B cell (primary cell): ENCODE results near the gene TNFRSF1B. TPM values are rescaled to one million over a fixed set of nuclear protein-coding genes. Genes with fewer than 3 reads are reported as not detected.

Experiments
- ATAC-seq: fragments of 200-7000 bp; cut with Tn5 transposase; one replicate; pipeline ENCODE4 v1.10.0; 2021; ENCODE audit warnings: low read depth, mild to moderate bottlenecking, moderate number of reproducible peaks, moderate library complexity
- CTCF ChIA-PET: fragments of 350-600 bp; sonication (Branson Sonifier 250); formaldehyde crosslinking; loops from one replicate; lab custom pipeline; 2021; ENCODE audit warnings: antibody characterized with exemption, inconsistent platforms; lab: Charles Lee
- POLR2A ChIA-PET: fragments of 350-600 bp; sonication (Branson Sonifier 250); formaldehyde crosslinking; loops from one replicate; lab custom pipeline; 2021; ENCODE audit warnings: antibody characterized with exemption; lab: Charles Lee
- DNase-seq: peaks from one replicate; pipeline ENCODE4 v3.0.0; 2013
- H2AFZ ChIP-seq: 2 replicates; pipeline ENCODE4 v1.6.1; 2012; ENCODE audit warnings: mild to moderate bottlenecking, low read depth, low read length; ENCODE audit not compliant: insufficient read depth, poor library complexity, severe bottlenecking
- H3K27ac ChIP-seq, 2 donors: 1 replicate in 1 of 2; 2 replicates in 1 of 2; pipeline ENCODE4 v1.5.1; 2012 to 2013; ENCODE audit warnings: low read length in 2 of 2, mild to moderate bottlenecking in 2 of 2, moderate library complexity in 1 of 2
- H3K27me3 ChIP-seq, 4 experiments: fragments of 200-600 bp in 1 of 4; sonication (generic) in 1 of 4; replicated peaks in 1 of 4; 1 replicate in 2 of 4; 2 replicates in 2 of 4; pipeline versions ENCODE4 v1.6.1 to v1.7.0; 2013 to 2016; ENCODE audit warnings: low read length in 3 of 4, mild to moderate bottlenecking in 2 of 4, mixed read lengths in 1 of 4, moderate library complexity in 1 of 4; ENCODE audit not compliant: insufficient read depth in 4 of 4, control insufficient read depth in 3 of 4; ENCODE audit errors: control extremely low read depth in 1 of 4
- H3K36me3 ChIP-seq, 2 experiments: replicated peaks in 1 of 2; 1 replicate in 1 of 2; 2 replicates in 1 of 2; pipeline versions ENCODE4 v1.6.1 to v1.7.1; 2013; ENCODE audit warnings: low read length in 1 of 2; ENCODE audit not compliant: insufficient read depth in 2 of 2, control insufficient read depth in 1 of 2; ENCODE audit errors: control extremely low read depth in 1 of 2, extremely low read depth in 1 of 2
- H3K4me1 ChIP-seq, 2 donors: fragments of 200-600 bp in 1 of 2; sonication (generic) in 1 of 2; 1 replicate in 1 of 2; 2 replicates in 1 of 2; pipeline versions ENCODE4 v1.5.1 to v1.6.1; 2013 to 2017; ENCODE audit warnings: low read length in 2 of 2; ENCODE audit not compliant: control insufficient read depth in 2 of 2, insufficient read depth in 2 of 2
- H3K4me2 ChIP-seq: replicated peaks from 2 replicates; pipeline ENCODE3; 2012; ENCODE audit warnings: mild to moderate bottlenecking, low read depth, low read length; ENCODE audit not compliant: poor library complexity, severe bottlenecking
- H3K4me3 ChIP-seq, 5 experiments: fragments of 200-600 bp in 1 of 5; sonication (generic) in 1 of 5; 1 replicate in 3 of 5; 2 replicates in 2 of 5; pipeline versions ENCODE4 v1.5.1 to v1.7.0; 2011 to 2016; ENCODE audit warnings: low read length in 4 of 5, mild to moderate bottlenecking in 4 of 5, low read depth in 2 of 5, control low read depth in 1 of 5, moderate library complexity in 1 of 5; ENCODE audit not compliant: insufficient read depth in 1 of 5; ENCODE audit errors: control extremely low read depth in 1 of 5, extremely low read depth in 1 of 5
- H3K79me2 ChIP-seq: fragments of 200-600 bp; sonication (generic); one replicate; pipeline ENCODE4 v1.6.0; 2016; ENCODE audit warnings: low read length; ENCODE audit not compliant: control insufficient read depth, insufficient read depth
- H3K9ac ChIP-seq: fragments of 200-600 bp; sonication (generic); 2 replicates; pipeline ENCODE4 v1.6.1; 2017; ENCODE audit warnings: mild to moderate bottlenecking, low read length, moderate library complexity
- H3K9me3 ChIP-seq, 3 donors: one replicate each; pipeline versions ENCODE4 v1.6.1 to v1.7.1; 2013; ENCODE audit warnings: low read length in 2 of 3; ENCODE audit not compliant: control insufficient read depth in 2 of 3, insufficient read depth in 1 of 3; ENCODE audit errors: control extremely low read depth in 1 of 3
- H4K20me1 ChIP-seq: 2 replicates; pipeline ENCODE4 v1.6.0; 2012; ENCODE audit warnings: mild to moderate bottlenecking, low read length; ENCODE audit not compliant: insufficient read depth, control insufficient read depth, poor library complexity, severe bottlenecking
- H3K27ac Mint-ChIP-seq: one replicate; pipeline ENCODE4 v1.8.0; 2021; ENCODE audit warnings: mixed read lengths
- H3K27me3 Mint-ChIP-seq: one replicate; pipeline ENCODE4 v1.8.0; 2021; ENCODE audit warnings: mixed read lengths
- H3K4me1 Mint-ChIP-seq: one replicate; pipeline ENCODE4 v1.8.0; 2021; ENCODE audit warnings: mixed read lengths
- H3K4me3 Mint-ChIP-seq: one replicate; pipeline ENCODE4 v1.8.0; 2021; ENCODE audit warnings: mixed read lengths
- H3K9me3 Mint-ChIP-seq: one replicate; pipeline ENCODE4 v1.8.0; 2022; ENCODE audit warnings: mixed read lengths; ENCODE audit not compliant: insufficient read depth
- CTCF ChIP-seq: fragments of 200-600 bp; IDR thresholded peaks from one replicate; pipeline ENCODE4 v1.8.0; 2022; ENCODE audit warnings: antibody characterized with exemption, mild to moderate bottlenecking
- EZH2 ChIP-seq: IDR thresholded peaks from 2 replicates; pipeline ENCODE4 v1.6.1; 2012; ENCODE audit warnings: borderline replicate concordance, low read depth, mild to moderate bottlenecking, moderate library complexity, low read length; ENCODE audit not compliant: insufficient read depth, poor library complexity, severe bottlenecking
- WGBS: methylation state at CpG from one replicate; pipeline ENCODE4 v1.1.5; 2013; ENCODE audit warnings: missing lambda C conversion rate; ENCODE audit not compliant: insufficient coverage; 5-methylcytosine and 5-hydroxymethylcytosine counted together
- intact Hi-C: fragments of 100-400 bp; cut with micrococcal nuclease; formaldehyde crosslinking; loops from one replicate; pipeline ENCODE4 v1.10.0; 2022
- polyA plus RNA-seq: library from polyadenylated mRNA; depleted of rRNA; stranded (reverse); fragments of >200 nt; gene quantifications from 2 replicates; pipeline ENCODE4 v1.2.3, GENCODE V29; 2012
- small RNA-seq: library from RNA; depleted of rRNA; stranded (forward); fragments of <200 nt; gene quantifications from one replicate; pipeline ENCODE3, GENCODE V24; 2012; ENCODE audit warnings: low replicate concordance, low read depth; ENCODE audit not compliant: insufficient read length
- total RNA-seq, 2 donors: library from RNA; stranded (reverse); fragments of 120-200 nt in 1 of 2; gene quantifications; 1 replicate in 1 of 2; 2 replicates in 1 of 2; pipeline versions ENCODE4 v1.2.3 to v1.2.4, GENCODE V29; 2013 to 2022

Gene TNFRSF1B
- total and polyA plus RNA-seq, 2 donors (not counting 1 experiment from before 2014, with no cell fraction given), result 37.7 to 99.4 TPM

GRCh38 chr1:12258272-12258671 is 91.5 kb downstream of the TNFRSF1B start:
- Histone ChIP-seq H3K9ac (no peak overlapping the region), H3K4me1 (no peaks in the 10 kb centered on the region), H3K27ac (no peak overlapping the region), H3K4me3 (no peak overlapping the region), H4K20me1 (no peaks in the 10 kb centered on the region), H3K79me2 (no peaks in the 10 kb centered on the region), H3K9me3 (no peaks in the 10 kb centered on the region), H3K36me3 (peaks cover 4 to 79% of the 10 kb centered on the region in 2 experiments), H3K4me2 (no peak overlapping the region), H2AFZ (no peak overlapping the region), H3K27me3 (no peaks in the 10 kb centered on the region)
- Mint-ChIP-seq H3K27me3 (no peaks in the 10 kb centered on the region), H3K27ac (no peak overlapping the region), H3K4me1 (no peaks in the 10 kb centered on the region), H3K4me3 (no peak overlapping the region), H3K9me3 (no peaks in the 10 kb centered on the region)
- no peak for TF ChIP-seq EZH2
- TF ChIP-seq CTCF, result no peak
- no peak for DNase-seq
- ATAC-seq, result no peak
- WGBS, result 97% methylated on average over 5 of the region's 7 CpGs
- ChIA-PET POLR2A (no interaction called here), CTCF (interaction anchor here (1.1 to 1.2 kb wide), 2 partner anchors 50 to 134 kb away, joined by 3 to 4 read pairs; no protein-coding TSS in a partner anchor)
- intact Hi-C loops, result no loop called here

Small RNA genes within 50 kb of the gene (small RNA-seq; reads per million reads assigned to genes)
- gene MIR4632 (not detected), gene RF00156 (not detected)

Other genes with a start within 250 kb of the TNFRSF1B start
- 46.1 and 48.5 TPM in 2 replicates for gene KIAA2013, start 240.6 kb upstream of the TNFRSF1B start, total RNA-seq
- gene KIAA2013, start 240.6 kb upstream of the TNFRSF1B start, polyA plus RNA-seq, result 29.2 and 60.1 TPM in 2 replicates
- 9.6 and 13.4 TPM in 2 replicates for gene PLOD1, start 232.3 kb upstream of the TNFRSF1B start, total RNA-seq
- gene PLOD1, start 232.3 kb upstream of the TNFRSF1B start, polyA plus RNA-seq, result 6.2 and 10.4 TPM in 2 replicates
- 41.7 and 50.0 TPM in 2 replicates for gene MFN2, start 186.5 kb upstream of the TNFRSF1B start, total RNA-seq
- gene MFN2, start 186.5 kb upstream of the TNFRSF1B start, polyA plus RNA-seq, result 24.0 and 31.0 TPM in 2 replicates
- 71.9 and 72.5 TPM in 2 replicates for gene MIIP, start 147.5 kb upstream of the TNFRSF1B start, total RNA-seq
- gene MIIP, start 147.5 kb upstream of the TNFRSF1B start, polyA plus RNA-seq, result 117 and 128 TPM in 2 replicates
- gene TNFRSF8, start 103.7 kb upstream of the TNFRSF1B start, total RNA-seq, result 0.34 and 0.57 TPM in 2 replicates
- 0.10 and 0.36 TPM in 2 replicates for gene TNFRSF8, start 103.7 kb upstream of the TNFRSF1B start, polyA plus RNA-seq
- gene VPS13D, start 63.0 kb downstream of the TNFRSF1B start, total RNA-seq, result 104 and 105 TPM in 2 replicates
- 22.5 and 29.9 TPM in 2 replicates for gene VPS13D, start 63.0 kb downstream of the TNFRSF1B start, polyA plus RNA-seq